ENCODE results near the gene ALDH1A3. TPM values are rescaled to one million over a fixed set of nuclear protein-coding genes. Genes with fewer than 3 reads are reported as not detected.

ALDH1A3 gene
- total RNA-seq, 1 experiment from 2014 or later: 248 TPM

- TF ChIP-seq CTCF (IDR thresholded peaks at IDR 0.05 in 2 of 3, conservative IDR thresholded peaks at IDR 0.05 in 1 of 3; ENCODE audit: borderline replicate concordance in 1 of 3, insufficient read depth in 1 of 3, low read depth in 2 of 3, low read length in 2 of 3) (no peak), POLR2A (IDR thresholded peaks at IDR 0.05; ENCODE audit: borderline replicate concordance, extremely low read depth, insufficient read depth, insufficient read length) (no peak)
Measured at GRCh38 chr15:100834731-100835130, 44.9 kb upstream of the ALDH1A3 start (continued).

- TF ChIP-seq REST (IDR thresholded peaks at IDR 0.05; ENCODE audit: low read depth) (no peak), YY1 (IDR thresholded peaks at IDR 0.05; ENCODE audit: extremely low read depth, insufficient replicate concordance, low read depth, low read length) (no peak), EZH2phosphoT487 (IDR thresholded peaks at IDR 0.05; ENCODE audit: borderline replicate concordance) (no peak), CTCF (IDR thresholded peaks at IDR 0.05 in 2 of 3, conservative IDR thresholded peaks at IDR 0.05 in 1 of 3; ENCODE audit: borderline replicate concordance in 1 of 3, insufficient read depth in 1 of 3, low read depth in 2 of 3, low read length in 2 of 3) (no peak), FOSL1 (IDR thresholded peaks at IDR 0.05; ENCODE audit: low read depth) (no peak), CBX3 (IDR thresholded peaks at IDR 0.05; ENCODE audit: low read depth) (no peak), EZH2 (IDR thresholded peaks at IDR 0.05) (no peak), JUND (IDR thresholded peaks at IDR 0.05) (no peak), SRF (IDR thresholded peaks at IDR 0.05; ENCODE audit: low read depth) (no peak), TCF7L2 (IDR thresholded peaks at IDR 0.05; ENCODE audit: borderline replicate concordance, extremely low read depth, insufficient read depth, insufficient read length) (no peak), SIN3A (IDR thresholded peaks at IDR 0.05; ENCODE audit: low read depth) (no peak), ATF3 (IDR thresholded peaks at IDR 0.05) (no peak)
- ATAC-seq (no peak), DNase-seq (ENCODE audit: low read depth, low spot score) (no peak)
- POLR2A ChIA-PET: no interaction called here
- Histone ChIP-seq H3K4me1 (ENCODE audit: control insufficient read depth in 1 of 2, insufficient read depth in 2 of 2, low read length in 2 of 2) (no peaks in the 10 kb centered on the region), H2AFZ (ENCODE audit: low read depth, low read length, poor library complexity, severe bottlenecking) (no peak overlapping the region), H3K27ac (ENCODE audit: low read depth, low read length) (no peak overlapping the region), H3K9me2 (ENCODE audit: insufficient read depth) (no peaks in the 10 kb centered on the region), H3K4me3 (replicated peaks in 1 of 2; ENCODE audit: low read depth in 1 of 2, low read length in 2 of 2) (no peak overlapping the region), H4K20me1 (ENCODE audit: insufficient read depth) (no peaks in the 10 kb centered on the region), H3K9me3 (ENCODE audit: control insufficient read depth in 1 of 2, insufficient read depth in 1 of 2, low read depth in 1 of 2, low read length in 2 of 2) (no peaks in the 10 kb centered on the region), H3K27me3 (ENCODE audit: insufficient read depth, low read length) (no peaks in the 10 kb centered on the region), H3K9ac (ENCODE audit: low read length) (no peak overlapping the region), H3K79me2 (ENCODE audit: insufficient read depth, low read length) (no peaks in the 10 kb centered on the region), H3K4me2 (ENCODE audit: low read length) (no peak overlapping the region), H3K36me3 (ENCODE audit: control insufficient read depth in 1 of 2, insufficient read depth in 2 of 2, low read length in 2 of 2) (no peaks in the 10 kb centered on the region)
- intact Hi-C loops (cut with micrococcal nuclease): no loop called here
- RAD21 ChIA-PET (ENCODE audit: low non-redundant PET in 1 of 2, low total read pairs in 2 of 2, uncharacterized antibody in 2 of 2, unreplicated experiment in 2 of 2): no interaction called here
- no TSS peak for BruUV-seq (replicated peaks)
- CTCF ChIA-PET: no interaction called here
Measured at GRCh38 chr15:100835636-100836035, 44.0 kb upstream of the ALDH1A3 start.

All from HCT116 (cell line).